ENCODE results near the gene ACBD4.

DNA sequence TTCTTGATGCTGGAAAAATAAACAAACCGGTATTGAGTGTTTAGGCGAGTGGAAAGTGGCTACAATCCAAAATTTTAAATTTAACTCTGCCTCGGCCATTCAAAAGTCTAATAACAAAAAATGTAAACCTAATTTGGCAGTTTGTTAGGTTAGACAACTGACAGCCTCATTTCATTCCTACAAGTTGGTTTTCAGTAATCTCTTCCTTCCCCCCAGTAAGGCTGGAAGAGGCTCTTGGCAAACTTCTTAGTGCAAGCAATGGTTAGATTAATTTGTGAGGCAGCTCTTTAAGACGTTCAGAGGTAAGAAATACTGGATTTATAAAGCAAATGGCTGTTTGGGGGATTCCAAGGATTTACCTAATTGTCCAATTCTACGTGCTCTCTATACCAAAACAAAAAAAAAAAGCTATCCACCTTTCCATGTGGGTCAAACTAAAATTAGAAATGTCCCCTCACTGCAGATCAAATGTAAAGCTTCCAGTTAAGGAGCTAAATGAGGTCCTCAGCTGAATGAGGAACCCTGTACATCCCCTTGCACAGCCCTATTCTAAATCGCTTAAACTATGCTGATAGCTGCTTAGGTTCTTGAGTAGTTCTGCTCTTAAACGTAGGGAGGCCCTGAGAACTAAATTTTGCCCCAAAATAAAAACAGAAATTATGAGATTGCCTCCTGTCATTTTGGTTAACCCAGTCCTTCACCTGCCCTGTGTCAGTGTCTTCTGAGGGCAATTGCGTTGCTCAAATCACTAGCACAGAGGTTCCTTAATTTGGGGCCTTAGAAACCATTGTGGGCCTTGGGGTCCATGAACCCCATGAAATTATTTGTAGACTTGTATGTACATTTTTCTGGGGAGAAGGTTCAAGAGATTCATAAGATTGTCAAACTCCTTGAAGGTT, 15.7 kb downstream of the ACBD4 start:
- TF ChIP-seq, protein P1, sequence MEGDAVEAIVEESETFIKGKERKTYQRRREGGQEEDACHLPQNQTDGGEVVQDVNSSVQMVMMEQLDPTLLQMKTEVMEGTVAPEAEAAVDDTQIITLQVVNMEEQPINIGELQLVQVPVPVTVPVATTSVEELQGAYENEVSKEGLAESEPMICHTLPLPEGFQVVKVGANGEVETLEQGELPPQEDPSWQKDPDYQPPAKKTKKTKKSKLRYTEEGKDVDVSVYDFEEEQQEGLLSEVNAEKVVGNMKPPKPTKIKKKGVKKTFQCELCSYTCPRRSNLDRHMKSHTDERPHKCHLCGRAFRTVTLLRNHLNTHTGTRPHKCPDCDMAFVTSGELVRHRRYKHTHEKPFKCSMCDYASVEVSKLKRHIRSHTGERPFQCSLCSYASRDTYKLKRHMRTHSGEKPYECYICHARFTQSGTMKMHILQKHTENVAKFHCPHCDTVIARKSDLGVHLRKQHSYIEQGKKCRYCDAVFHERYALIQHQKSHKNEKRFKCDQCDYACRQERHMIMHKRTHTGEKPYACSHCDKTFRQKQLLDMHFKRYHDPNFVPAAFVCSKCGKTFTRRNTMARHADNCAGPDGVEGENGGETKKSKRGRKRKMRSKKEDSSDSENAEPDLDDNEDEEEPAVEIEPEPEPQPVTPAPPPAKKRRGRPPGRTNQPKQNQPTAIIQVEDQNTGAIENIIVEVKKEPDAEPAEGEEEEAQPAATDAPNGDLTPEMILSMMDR (IDR thresholded peaks at IDR 0.05), result no peak
- TF ChIP-seq POLR2AphosphoS5 (IDR thresholded peaks at IDR 0.05; ENCODE audit: low read depth, low read length), result no peak
- TF ChIP-seq, protein P2, sequence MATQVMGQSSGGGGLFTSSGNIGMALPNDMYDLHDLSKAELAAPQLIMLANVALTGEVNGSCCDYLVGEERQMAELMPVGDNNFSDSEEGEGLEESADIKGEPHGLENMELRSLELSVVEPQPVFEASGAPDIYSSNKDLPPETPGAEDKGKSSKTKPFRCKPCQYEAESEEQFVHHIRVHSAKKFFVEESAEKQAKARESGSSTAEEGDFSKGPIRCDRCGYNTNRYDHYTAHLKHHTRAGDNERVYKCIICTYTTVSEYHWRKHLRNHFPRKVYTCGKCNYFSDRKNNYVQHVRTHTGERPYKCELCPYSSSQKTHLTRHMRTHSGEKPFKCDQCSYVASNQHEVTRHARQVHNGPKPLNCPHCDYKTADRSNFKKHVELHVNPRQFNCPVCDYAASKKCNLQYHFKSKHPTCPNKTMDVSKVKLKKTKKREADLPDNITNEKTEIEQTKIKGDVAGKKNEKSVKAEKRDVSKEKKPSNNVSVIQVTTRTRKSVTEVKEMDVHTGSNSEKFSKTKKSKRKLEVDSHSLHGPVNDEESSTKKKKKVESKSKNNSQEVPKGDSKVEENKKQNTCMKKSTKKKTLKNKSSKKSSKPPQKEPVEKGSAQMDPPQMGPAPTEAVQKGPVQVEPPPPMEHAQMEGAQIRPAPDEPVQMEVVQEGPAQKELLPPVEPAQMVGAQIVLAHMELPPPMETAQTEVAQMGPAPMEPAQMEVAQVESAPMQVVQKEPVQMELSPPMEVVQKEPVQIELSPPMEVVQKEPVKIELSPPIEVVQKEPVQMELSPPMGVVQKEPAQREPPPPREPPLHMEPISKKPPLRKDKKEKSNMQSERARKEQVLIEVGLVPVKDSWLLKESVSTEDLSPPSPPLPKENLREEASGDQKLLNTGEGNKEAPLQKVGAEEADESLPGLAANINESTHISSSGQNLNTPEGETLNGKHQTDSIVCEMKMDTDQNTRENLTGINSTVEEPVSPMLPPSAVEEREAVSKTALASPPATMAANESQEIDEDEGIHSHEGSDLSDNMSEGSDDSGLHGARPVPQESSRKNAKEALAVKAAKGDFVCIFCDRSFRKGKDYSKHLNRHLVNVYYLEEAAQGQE (IDR thresholded peaks at IDR 0.05; ENCODE audit: insufficient read depth in 1 of 2, low read depth in 2 of 2, low read length in 1 of 2), result no peak

All from Panc1 (cell line).